Lung (tissue), 12 donors: Measurements from ENCODE around the gene TCF7. TPM values are rescaled to one million over a fixed set of nuclear protein-coding genes. Genes with fewer than 3 reads are reported as not detected.

Source experiments
- ATAC-seq: fragments of 200-7000 bp; cut with Tn5 transposase; one replicate; pipeline ENCODE4 v1.9.1; 2020; ENCODE audit warnings: moderate number of reproducible peaks; ENCODE audit not compliant: insufficient read depth, low FRiP score
- DNase-seq, 3 donors: peaks; one replicate each; pipeline ENCODE4 v3.0.0-alpha.2; 2013 to 2017
- H3K27ac ChIP-seq, 2 donors: one replicate each; pipeline ENCODE4 v1.5.1; 2013; ENCODE audit warnings: mild to moderate bottlenecking in 2 of 2, moderate library complexity in 2 of 2, control low read depth in 1 of 2, inconsistent platforms in 1 of 2, low read depth in 1 of 2, low read length in 1 of 2
- H3K27me3 ChIP-seq, 3 donors: one replicate each; pipeline ENCODE4 v1.5.1; 2013; ENCODE audit warnings: low read length in 2 of 3; ENCODE audit not compliant: control insufficient read depth in 3 of 3, insufficient read depth in 3 of 3
- H3K36me3 ChIP-seq, 4 donors: one replicate each; pipeline ENCODE4 v1.5.1; 2013; ENCODE audit warnings: low read length in 4 of 4, mild to moderate bottlenecking in 1 of 4, moderate library complexity in 1 of 4; ENCODE audit not compliant: control insufficient read depth in 4 of 4, insufficient read depth in 4 of 4
- H3K4me1 ChIP-seq, 5 donors: one replicate each; pipeline ENCODE4 v1.5.1; 2013; ENCODE audit warnings: low read length in 5 of 5, mild to moderate bottlenecking in 2 of 5, moderate library complexity in 1 of 5; ENCODE audit not compliant: control insufficient read depth in 5 of 5, insufficient read depth in 5 of 5
- H3K4me3 ChIP-seq: one replicate; pipeline ENCODE4 v1.5.1; 2013; ENCODE audit warnings: mild to moderate bottlenecking, control low read depth, moderate library complexity
- H3K9ac ChIP-seq, 2 donors: one replicate each; pipeline ENCODE4 v1.5.1; 2013; ENCODE audit warnings: low read length in 2 of 2, control low read depth in 1 of 2; ENCODE audit not compliant: insufficient read depth in 1 of 2
- H3K9me3 ChIP-seq, 4 donors: one replicate each; pipeline ENCODE4 v1.5.1; 2013; ENCODE audit warnings: low read length in 3 of 4, mild to moderate bottlenecking in 1 of 4, moderate library complexity in 1 of 4; ENCODE audit not compliant: control insufficient read depth in 4 of 4, insufficient read depth in 3 of 4
- CTCF ChIP-seq: IDR thresholded peaks from 2 replicates; pipeline ENCODE4 v1.5.1; 2012; ENCODE audit warnings: mild to moderate bottlenecking; ENCODE audit errors: control extremely low read depth, extremely low read depth
- WGBS, 2 donors: extraction: QIAGEN DNeasy Blood & Tissue Kit; methylation state at CpG; one replicate each; pipeline ENCODE4 v1.1.7; 2013; 5-methylcytosine and 5-hydroxymethylcytosine counted together
- polyA plus RNA-seq, 2 donors: library from polyadenylated mRNA; stranded (reverse); fragments of 200-250 nt; gene quantifications; one replicate each; pipeline ENCODE4 v1.2.1, GENCODE V29; 2013
- total RNA-seq, 2 donors: library from RNA; depleted of rRNA in 1 of 2; stranded (reverse); fragments of >200 nt in 1 of 2; gene quantifications; one replicate each; pipeline ENCODE4 v1.2.1, GENCODE V29; 2014 to 2021
- donor health status: control.
- donor health status: control.
- donor health status: Bipolar disorder and iron deficiency.
- donor health status: healthy.
- donor health status: DM: yes; HTN: yes; CAD: no.

The TCF7 gene
- total and polyA plus RNA-seq, 4 donors = 2.9 to 6.0 (median 3.4) TPM

GRCh38 chr5:134131578-134132350 lies 17.3 kb downstream of the TCF7 start:
- no peak for ATAC-seq
- no peaks in the 10 kb centered on the region for H3K27me3 ChIP-seq
- no peak overlapping the region for H3K4me3 ChIP-seq
- H3K36me3 ChIP-seq = peaks cover 0 to 30% (median 15%) of the 10 kb centered on the region in 4 donors
- no peak for DNase-seq
- WGBS, 2 donors = 90 to 96% methylated on average over 7 of the region's 7 CpGs
- TF ChIP-seq CTCF = no peak
- peak overlapping the region in 1 of 2 donors; percentile 20 for H3K27ac ChIP-seq
- H3K4me1 ChIP-seq = peaks cover 0 to 34% (median 0%) of the 10 kb centered on the region in 5 donors
- no peak overlapping the region for H3K9ac ChIP-seq
- no peaks in the 10 kb centered on the region for H3K9me3 ChIP-seq

GRCh38 chr5:134132372-134133187 lies 18.1 kb downstream of the TCF7 start:
- no peak overlapping the region for H3K9ac ChIP-seq
- no peaks in the 10 kb centered on the region for H3K9me3 ChIP-seq
- DNase-seq (no peak), ATAC-seq (no peak)
- peaks cover 0 to 33% (median 0%) of the 10 kb centered on the region in 5 donors for H3K4me1 ChIP-seq
- H3K27ac ChIP-seq = no peak overlapping the region
- H3K4me3 ChIP-seq = no peak overlapping the region
- WGBS, 2 donors = 49 to 54% methylated on average over 16 of the region's 16 CpGs
- TF ChIP-seq CTCF = no peak
- peaks cover 0 to 30% (median 15%) of the 10 kb centered on the region in 4 donors for H3K36me3 ChIP-seq
- H3K27me3 ChIP-seq = no peaks in the 10 kb centered on the region

GRCh38 chr5:134133188-134133994 lies 18.9 kb downstream of the TCF7 start:
- 88 to 92% methylated on average over 9 of the region's 9 CpGs for WGBS, 2 donors
- Histone ChIP-seq H3K4me1 (peaks cover 0 to 31% (median 0%) of the 10 kb centered on the region in 5 donors), H3K4me3 (no peak overlapping the region), H3K27me3 (no peaks in the 10 kb centered on the region), H3K27ac (no peak overlapping the region), H3K9me3 (no peaks in the 10 kb centered on the region), H3K9ac (no peak overlapping the region), H3K36me3 (peaks cover 0 to 30% (median 15%) of the 10 kb centered on the region in 4 donors)
- TF ChIP-seq CTCF = no peak
- DNase-seq (peak in 1 of 3 donors; percentile 9), ATAC-seq (no peak)
